DND-41 (cell line): Measurements from ENCODE around the gene GPR18.

Experiments
- EZH2 ChIP-seq: IDR thresholded peaks from 3 replicates; pipeline ENCODE4 v1.6.1; 2012; ENCODE audit warnings: borderline replicate concordance, low read depth, mild to moderate bottlenecking, moderate library complexity, low read length, inconsistent platforms; ENCODE audit not compliant: severe bottlenecking
- TF ChIP-seq, protein P1 (sequence below): IDR thresholded peaks from 2 replicates; pipeline ENCODE4 v1.5.1; 2012; ENCODE audit warnings: borderline replicate concordance, low read length, moderate library complexity, mild to moderate bottlenecking; ENCODE audit not compliant: poor library complexity, severe bottlenecking; ENCODE audit errors: extremely low read depth

DNA sequence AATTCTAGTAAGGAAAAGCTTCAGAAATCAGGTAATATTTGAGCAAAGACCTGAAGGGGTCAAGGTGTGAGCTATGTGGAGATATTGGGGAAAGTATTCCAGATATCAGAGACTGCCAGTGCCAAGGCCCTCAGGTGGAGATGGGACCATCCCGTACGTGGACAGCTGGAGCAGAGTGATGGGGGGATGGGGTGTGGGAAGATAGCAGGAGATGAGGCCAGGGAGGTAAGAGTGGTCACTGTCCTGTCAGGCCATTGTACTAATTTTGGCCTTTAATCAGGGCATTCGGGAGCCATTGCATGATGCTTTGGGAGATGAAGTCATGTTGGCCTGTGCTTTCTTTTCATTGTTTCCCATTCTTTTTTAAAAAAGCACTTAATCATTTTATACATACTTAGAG, 13.1 kb upstream of the GPR18 start:
- TF ChIP-seq, protein P1, sequence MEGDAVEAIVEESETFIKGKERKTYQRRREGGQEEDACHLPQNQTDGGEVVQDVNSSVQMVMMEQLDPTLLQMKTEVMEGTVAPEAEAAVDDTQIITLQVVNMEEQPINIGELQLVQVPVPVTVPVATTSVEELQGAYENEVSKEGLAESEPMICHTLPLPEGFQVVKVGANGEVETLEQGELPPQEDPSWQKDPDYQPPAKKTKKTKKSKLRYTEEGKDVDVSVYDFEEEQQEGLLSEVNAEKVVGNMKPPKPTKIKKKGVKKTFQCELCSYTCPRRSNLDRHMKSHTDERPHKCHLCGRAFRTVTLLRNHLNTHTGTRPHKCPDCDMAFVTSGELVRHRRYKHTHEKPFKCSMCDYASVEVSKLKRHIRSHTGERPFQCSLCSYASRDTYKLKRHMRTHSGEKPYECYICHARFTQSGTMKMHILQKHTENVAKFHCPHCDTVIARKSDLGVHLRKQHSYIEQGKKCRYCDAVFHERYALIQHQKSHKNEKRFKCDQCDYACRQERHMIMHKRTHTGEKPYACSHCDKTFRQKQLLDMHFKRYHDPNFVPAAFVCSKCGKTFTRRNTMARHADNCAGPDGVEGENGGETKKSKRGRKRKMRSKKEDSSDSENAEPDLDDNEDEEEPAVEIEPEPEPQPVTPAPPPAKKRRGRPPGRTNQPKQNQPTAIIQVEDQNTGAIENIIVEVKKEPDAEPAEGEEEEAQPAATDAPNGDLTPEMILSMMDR, result no peak
- no peak for TF ChIP-seq EZH2
